HG03060 (cell line): ENCODE measurements around the gene SGK1.
"Not testable (repeated sequence)": the region's sequence is repeated elsewhere in the genome, so short reads cannot be mapped to it uniquely, and the experiment has no call there.

Experiments used
- ATAC-seq: cut with Tn5 transposase; IDR thresholded peaks from one replicate; pipeline ENCODE4 v1.9.1; 2021; ENCODE audit warnings: low read depth, moderate number of reproducible peaks; ENCODE audit not compliant: unreplicated experiment

SGK1 gene

DNA sequence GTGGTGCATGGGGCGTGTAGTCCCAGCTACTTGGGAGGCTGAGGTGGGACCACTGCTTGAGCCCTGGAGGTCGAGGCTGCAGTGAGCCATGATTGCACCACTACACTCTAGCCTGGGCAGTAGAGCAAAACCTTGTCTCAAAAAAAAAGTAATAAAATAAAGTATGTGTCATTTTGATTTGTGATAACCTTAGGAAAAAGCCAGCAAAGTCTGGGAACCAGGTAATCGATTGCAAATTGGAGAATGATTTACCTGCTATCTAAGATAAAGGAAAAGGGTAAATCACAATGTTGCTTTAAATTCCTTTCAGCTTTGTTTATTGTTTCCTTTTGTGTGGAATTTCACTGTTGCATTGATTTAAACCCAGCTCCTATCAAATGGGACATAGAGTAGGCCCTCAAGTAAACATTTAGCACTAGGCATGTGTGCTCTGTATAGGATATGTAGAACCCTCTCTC, 59.0 kb downstream of the SGK1 start:
- no peak for ATAC-seq

DNA sequence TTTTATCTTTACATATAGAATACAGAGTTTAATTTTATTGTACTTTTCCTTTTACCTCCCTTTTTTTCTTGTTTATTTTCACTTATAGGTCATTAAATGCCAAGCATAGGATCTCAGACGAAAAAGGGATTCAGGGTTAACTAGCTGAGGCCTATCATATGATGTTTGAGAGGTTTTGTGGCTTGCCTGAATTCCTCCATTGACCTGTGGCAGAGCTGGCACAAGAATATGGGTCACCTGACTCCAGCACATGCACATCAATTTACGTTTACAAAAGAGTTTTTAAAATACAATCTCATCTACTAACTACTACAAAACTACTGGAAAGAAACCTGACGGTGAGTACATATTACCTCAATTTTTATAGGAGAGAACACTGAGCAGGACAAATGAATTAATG, 60.4 kb downstream of the SGK1 start:
- ATAC-seq = no peak

DNA sequence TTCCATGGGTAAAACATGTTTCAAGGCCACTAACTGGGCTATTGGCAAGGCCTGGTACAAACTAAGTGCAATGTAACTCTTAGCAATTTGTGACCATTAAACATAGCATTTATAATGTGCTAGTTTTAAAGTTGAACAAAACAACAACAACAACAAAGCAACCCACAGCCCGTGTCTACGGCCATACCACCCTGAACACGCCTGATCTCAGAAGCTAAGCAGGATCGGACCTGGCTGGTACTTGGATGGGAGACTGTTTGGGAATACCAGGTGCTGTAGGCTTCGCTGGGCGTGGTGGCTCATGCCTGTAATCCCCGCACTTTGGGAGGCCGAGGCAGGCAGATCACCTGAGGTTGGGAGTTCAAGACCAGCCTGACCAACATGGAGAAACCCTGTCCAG, 61.0 kb downstream of the SGK1 start:
- ATAC-seq = no peak

DNA sequence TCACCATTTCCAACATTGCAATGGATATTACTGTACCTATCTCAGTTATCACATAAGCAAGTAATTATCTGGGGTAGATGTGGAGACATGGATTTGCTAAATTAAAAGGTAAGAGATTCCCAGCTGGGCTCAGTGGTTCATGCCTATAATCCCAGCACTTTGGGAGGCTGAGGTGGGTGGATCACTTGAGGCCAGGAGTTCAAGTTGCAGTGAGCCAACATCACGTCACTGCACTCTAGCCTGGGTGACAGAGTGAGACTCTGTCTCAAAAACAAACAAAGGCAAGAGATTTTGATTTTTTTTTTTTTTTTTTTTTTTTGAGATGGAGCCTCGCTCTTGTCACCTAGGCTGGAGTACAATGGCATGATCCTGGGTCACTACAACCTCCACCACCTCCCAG, 62.6 kb downstream of the SGK1 start:
- ATAC-seq = not testable (repeated sequence)

DNA sequence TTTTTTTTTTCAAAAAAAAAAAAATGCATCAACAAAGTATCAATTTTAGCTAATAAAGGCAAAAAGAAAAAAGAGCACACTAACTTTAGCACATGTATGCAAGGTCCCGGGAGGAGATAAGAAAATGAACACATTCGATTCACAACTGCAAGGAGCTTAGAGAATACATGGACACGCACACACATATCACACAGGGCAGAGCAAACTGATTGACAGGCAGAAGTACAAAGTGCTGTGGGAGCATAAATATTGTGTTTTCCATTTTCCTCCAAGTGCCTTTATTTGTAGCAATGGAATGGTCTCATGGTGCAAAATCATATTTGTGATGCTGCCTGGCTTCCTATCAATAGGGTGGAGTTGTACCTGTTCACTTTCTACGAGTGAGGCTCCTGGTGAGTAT, 63.8 kb downstream of the SGK1 start:
- no peak for ATAC-seq

DNA sequence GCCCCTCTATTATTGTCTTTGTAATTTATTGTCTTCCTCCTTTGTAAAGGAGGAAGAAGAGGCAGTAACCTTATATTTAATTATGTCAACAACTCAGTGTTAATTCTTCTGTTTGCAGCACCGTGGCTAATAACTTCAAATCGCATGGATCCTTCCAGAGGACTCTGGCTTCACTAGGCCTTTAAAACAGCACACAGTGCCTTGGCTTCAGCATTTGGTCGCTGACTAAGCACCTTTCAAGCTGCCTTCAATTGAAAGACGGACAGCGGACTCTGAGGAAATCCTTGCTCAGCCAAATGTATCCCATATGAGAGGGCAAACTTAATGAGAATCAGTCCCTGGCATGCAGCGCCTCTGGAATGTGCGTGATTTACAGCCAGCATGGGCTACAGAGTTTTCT, 64.2 kb downstream of the SGK1 start:
- no peak for ATAC-seq

DNA sequence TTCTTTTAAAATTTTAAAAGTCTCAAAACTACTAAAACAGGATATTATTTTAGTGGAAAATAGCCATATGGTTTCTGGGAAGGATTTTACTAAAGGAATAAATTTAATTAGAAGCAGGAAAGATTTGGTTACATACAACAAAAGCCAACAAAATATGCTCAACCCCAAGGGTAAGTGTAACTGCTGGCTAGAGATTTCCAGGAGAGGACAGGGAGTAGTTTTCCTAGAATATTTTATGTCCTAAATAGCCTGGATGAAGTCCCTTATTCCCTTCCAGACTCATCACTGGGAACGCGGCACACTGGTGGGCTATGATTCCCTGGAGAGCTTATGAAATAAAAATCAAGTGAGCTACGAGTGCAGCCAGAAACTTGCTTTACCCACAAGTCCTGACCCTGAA, 66.6 kb downstream of the SGK1 start:
- ATAC-seq = no peak

DNA sequence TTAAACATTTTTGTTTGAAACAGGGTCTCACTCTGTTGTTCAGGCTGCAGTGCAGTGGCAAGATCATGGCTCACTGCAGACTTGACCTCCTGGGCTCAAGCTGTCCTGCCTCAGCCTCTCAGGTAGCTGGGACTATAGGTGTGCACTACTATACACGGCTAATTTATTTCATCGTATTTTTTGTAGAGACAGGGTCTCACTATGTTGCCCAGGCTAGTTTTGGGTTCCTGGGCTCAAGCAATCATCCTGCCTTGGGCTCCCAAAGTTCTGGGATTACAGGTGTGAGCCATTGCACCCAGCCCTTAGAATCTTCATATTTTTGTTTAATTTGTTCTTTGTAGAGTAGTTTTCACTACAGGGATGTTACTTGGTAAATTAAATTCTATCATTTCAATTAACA, 67.1 kb downstream of the SGK1 start:
- no peak for ATAC-seq

DNA sequence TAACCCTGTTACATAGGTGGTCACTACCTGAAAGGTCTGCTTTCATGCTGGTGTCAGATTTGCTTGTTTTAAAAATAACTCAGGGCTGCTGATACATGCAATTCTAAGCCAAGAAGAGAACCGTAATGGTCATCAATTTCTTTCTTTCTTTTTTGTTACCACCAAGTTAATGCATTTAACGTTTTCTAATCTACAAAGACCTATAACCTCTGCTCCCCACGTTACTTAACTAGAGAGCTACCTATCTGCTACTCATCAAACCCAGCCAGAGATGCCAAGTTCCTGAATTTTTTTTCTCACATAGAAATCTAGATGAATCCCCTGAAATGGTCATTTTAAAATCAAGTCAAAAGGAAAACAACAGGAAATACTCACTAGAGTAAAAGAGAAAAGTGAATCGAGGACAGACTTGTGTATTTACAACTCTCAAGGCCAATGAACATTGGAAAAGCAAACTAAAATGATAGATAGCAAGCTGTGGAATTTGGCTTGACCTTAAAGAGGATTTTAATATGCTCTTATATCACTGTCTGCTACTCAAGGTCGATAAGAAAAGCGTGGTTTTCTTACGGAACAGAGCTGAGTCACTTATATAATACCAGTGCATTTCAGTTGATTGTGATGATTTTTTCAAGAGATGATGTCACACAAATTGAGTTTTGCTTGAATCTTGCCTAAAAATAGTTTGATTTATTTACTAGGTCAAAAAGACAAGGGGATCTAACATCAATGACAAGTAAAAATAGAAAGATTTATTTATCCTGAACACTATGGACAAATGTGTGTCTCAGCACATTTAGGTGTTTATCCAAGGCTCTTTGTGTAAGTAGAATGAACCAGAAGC, 67.9 kb downstream of the SGK1 start:
- ATAC-seq = no peak

DNA sequence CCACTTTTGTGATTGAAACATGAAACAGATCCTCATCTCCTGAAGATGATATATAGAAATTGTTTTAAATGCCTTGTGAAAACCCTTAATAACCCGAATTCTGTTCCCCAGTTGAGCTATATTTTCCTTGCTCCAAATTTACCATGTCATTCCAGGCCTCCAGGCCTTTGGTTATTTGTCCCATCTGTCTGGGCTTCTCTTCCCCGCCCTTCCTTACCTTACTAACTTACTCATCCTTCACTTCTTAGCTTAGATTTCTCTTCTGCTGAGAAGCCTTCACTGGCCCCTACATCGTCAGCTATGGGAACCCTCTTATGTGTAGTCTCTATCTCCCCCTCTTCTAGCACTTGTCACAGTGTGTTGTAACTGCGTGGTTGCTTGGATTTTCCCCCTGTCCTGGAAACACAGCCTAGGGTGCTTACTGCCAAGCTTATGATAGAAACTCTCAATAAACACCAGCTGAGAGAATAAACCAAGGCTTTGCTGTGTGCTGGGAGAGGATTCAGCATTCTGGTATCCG, 68.6 kb downstream of the SGK1 start:
- ATAC-seq = no peak

DNA sequence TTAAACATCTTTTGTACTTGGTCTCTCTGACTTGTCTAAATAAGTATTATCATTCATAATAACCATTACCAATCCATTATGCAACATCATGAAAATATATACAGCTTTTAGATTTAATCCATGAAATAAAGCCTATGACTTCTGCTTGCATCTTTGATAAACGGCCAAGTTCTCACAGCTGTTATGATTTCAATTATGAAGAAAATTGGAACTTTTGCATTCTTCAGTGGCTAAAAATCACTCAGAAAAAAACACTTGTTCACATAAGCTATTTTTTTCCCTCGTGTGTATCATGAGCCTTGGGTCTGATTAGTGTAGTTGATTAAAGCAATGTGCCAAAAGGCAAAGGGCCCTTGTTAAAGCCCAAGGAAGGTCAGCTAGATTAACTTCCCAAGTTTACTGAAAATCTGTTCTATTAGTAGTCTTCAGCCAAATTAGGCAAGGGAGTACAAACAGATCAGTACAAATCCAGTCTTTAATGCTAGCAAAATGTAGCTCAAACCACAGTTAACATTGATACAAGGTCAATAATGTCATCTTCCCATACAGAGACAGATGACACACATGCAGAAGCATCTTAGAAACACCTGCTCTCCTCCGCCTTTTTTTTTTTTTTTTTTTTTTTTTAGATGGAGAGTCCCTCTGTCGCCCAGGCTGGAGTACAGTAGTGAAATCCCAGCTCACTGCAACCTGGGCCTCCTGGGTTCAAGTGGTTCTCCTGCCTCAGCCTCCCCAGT, 69.9 kb downstream of the SGK1 start:
- no peak for ATAC-seq

DNA sequence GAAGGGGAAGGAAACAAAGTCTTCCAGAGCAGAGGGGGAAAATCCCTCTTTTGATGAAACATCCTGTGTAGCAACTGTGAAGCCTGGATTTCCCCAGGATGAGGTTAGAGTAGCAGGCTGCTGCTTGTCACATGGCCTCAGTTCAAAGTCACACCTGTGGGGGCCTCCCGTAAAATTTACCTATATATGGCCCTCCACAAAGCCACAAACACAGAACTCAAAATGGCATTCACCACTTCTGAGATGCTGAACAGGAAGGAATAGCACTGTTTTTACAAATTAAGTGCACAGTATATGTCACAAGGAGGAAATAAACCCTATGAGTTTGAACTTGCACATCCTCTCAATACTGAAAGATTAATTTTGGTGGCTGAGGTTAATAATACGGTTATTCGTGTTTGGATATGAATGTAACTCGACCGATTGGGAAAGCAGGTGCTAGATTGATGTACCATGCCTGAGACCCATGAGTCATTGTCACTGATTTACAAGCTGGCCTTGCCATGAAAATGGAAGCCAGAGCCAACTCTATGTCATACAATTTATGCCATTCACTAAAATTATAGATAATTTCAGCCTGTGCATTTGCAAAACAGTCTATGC, 70.6 kb downstream of the SGK1 start:
- ATAC-seq = peak; percentile 90

DNA sequence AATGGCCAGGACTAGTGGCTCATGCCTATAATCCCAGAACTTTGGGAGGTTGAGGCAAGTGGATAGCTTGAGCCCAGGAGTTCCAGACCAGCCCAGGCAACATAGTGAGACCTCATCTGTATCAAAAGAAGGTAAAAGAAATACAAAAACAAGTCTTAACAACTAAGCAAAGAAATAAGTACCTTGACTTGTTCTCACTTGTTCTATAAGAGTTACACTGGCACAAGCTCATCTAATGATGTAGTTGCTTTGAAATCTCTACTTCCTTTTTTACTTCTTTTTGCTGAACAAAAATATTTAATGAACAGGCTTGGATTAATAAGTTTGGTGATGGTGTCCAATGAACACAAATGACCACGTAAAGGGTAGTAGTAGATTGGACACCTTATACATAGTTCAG, 72.2 kb downstream of the SGK1 start:
- ATAC-seq = no peak

DNA sequence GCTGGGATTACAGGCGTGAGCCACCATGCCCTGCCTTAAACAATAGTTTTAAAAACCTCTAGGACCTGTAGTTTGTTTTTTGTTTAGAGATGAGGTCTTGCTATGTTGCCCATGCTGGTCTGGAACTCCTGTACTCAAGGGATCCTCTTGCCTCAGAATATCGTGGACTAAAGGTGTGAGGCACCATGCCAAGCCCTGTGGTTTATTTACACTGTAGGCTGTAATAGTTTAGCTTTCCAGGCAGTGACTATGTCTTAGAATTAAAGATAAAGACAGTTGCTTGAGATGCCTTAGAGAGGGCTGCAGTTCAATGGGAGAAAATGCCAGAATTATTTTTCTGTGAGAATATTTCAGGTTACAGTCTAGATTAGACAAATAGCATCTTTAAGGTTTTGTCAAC, 72.9 kb downstream of the SGK1 start:
- ATAC-seq = no peak

DNA sequence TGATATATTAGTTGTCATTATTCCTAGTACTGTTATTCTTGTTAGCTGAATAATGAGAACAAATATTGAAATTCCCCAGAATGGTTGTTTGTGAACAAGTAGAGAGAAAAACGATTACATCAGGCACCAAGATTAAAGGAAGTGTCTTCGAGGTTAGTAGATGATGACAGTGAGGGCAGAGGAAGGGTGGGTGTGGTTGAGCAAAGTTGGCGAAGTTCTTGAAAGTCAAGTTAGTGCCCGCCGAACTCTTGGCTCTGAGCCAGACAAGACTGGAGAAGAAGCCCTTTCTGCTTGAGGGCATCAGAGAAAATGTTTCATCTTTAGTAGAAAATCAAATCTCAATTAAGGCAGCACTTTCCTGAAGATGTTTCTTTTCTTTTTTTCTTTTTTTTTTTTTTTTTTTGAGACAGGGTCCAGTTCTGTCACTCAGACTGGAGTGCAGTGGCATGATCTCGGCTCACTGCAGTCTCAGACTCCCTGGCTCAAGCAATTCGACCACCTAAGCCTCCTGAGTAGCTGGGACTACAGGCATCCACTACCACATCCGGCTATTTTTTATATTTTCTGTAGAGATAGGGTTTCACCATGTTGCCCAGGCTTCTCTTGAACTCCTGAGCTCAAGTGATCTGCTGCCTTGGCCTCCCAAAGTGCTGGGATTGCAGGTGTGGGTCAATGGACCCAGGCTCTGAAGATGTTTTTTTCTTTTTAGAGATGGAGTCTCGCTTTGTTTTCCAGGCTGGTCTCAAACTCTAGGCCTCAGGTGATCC, 77.1 kb downstream of the SGK1 start:
- no peak for ATAC-seq

DNA sequence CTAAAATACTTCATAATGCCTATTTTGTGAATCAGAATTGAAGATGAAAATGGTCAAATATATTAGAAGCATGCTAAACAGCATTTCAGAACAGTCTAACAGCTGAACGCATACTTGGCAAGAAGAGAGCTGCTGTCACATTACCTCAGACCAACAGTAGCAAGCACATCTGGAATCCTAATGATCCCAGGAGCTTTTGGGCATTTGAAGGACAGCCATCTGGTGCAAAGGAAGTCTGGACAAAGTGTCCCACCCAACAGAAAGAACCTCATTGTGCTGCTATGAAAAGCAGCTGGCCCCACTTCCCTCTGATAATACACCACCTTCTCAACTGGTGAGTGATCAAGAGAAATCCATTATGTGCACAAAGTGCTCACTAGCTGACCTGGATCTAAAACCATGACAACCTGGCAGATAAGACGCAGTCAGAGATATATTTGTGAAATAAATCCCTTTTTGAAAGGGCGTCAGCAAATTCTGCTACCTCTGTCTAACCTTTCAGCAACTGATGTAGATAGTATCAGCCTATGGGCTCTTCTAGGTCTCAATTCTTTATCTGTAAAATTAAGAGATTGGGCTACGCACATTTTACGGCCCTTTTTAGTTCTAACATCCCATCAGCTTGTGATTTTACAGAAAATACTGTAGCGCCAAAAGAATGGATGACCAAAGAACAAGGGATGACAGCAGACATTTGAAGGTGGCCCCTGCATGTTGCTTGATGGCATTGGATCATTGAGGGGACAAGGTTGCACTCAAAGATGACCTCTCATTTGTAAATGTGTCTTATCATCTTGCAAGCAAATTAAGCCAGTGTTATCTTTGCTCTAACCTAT, 78.7 kb downstream of the SGK1 start:
- no peak for ATAC-seq

DNA sequence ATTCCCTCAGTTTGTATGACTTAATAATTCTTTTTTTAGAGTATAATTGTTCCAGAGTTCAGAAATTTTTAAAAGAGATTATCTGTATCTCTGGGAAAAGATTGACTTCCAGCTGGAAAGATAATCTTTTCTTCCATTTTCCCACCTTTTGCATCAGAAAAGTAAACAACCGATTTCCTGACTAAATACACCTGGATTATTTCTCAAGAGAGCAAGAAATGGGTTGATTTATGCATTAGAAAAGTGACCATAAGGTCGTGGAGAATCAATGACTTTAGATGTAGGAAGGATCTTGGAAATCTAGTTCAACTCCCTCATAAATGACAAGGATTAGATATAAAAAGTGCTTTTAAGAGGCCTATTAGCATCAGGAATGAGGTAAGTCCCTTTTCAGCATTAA, 79.9 kb downstream of the SGK1 start:
- ATAC-seq = no peak

DNA sequence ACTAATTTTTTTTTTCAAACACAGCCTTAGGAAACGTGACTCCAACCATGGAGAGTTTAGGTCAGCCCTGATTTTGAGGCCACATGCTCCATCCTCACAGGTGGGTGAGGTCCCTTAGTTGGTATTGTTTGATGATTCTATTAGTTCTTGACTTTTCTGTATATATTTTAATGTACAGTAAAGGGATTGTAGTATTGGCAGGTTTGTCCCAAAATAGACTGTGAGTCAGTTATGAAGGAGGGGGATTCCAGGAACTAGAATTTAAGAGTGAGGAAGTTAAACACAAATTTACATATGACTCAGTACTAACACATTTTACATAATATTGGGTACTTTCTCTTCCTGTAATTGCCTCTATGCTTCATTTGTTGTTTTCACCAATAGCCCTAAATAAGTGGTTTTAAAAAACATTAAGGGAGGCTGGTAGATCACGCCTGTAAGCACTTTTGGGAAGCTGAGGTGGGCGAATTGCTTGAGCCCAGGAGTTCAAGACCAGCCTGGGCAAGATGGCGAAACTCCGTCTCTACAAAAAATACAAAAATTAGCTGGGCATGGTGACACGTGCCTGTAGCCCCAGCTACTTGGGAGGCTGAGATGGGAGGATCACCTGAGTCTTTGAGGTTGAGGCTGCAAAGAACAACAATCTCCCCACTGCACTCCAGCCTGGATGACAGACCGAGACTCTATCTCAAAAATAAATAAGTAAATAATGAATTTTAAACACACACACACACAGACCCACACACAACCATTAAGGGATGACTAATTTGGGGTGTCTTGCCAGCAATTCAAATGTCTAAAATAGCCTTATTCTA, 81.8 kb downstream of the SGK1 start:
- ATAC-seq = peak; percentile 99

DNA sequence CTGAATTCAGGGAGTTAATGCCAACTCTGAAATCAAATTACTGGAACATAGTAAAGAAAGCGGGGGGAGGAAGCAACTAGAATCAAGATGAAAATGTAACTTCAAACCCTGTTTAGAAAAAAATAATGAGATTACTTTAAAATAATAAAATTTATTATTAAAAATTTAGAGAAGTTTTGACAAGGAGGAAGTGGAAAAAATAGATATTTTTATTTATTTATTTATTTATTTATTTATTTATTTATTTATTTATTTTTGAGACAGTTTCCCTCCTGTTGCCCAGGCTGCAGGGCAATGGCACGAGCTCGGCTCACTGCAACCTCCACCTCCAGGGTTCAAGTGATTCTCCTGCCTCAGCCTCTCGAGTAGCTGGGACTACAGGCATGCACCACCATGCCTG, 82.6 kb downstream of the SGK1 start:
- not testable (repeated sequence) for ATAC-seq
